ENCODE results near the gene SYT1.
"Not testable (repeated sequence)": the region's sequence is repeated elsewhere in the genome, so short reads cannot be mapped to it uniquely, and the experiment has no call there.

SYT1 gene

GRCh38 chr12:79194595-79194994, 330.0 kb downstream of the SYT1 start:
- H3K4me3 ChIP-seq (ENCODE audit: low read length) = no peak overlapping the region
- no peaks in the 10 kb centered on the region for H3K27me3 ChIP-seq (ENCODE audit: insufficient read depth, low read length)
- no peak overlapping the region for H3K27ac ChIP-seq (ENCODE audit: low read length)
- H3K36me3 ChIP-seq (ENCODE audit: insufficient read depth, low read depth, low read length) = no peaks in the 10 kb centered on the region
- no peaks in the 10 kb centered on the region for H3K9me3 ChIP-seq (ENCODE audit: insufficient read depth, low read depth, low read length)
- H3K9ac ChIP-seq (ENCODE audit: low read depth, low read length) = no peak overlapping the region
- H3K4me1 ChIP-seq (ENCODE audit: insufficient read depth, low read length) = peaks cover 7% of the 10 kb centered on the region

DNA sequence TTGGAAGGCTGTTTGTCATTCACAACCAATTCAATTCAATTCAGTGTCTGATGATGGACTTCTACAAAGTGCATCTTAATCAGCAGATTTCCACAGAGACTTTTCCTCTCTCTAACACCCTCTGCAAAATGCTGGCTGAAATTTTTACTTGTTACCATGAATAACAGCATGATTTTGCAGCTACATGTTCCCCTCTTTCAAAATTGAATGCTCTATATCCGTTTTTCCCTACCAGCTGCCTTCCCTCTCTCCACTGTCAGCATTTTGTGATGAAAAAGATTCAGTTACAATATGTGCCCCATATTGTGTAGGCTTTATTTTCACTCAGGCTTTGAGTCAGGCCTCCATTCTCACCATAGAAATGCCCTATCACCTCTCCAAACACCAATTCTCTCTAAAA, 334.6 kb downstream of the SYT1 start:
- Histone ChIP-seq H3K4me3 (ENCODE audit: low read length) (no peak overlapping the region), H3K4me1 (ENCODE audit: insufficient read depth, low read length) (no peaks in the 10 kb centered on the region), H3K9ac (ENCODE audit: low read depth, low read length) (no peak overlapping the region), H3K9me3 (ENCODE audit: insufficient read depth, low read depth, low read length) (no peaks in the 10 kb centered on the region), H3K27ac (ENCODE audit: low read length) (no peak overlapping the region), H3K36me3 (ENCODE audit: insufficient read depth, low read depth, low read length) (no peaks in the 10 kb centered on the region), H3K27me3 (ENCODE audit: insufficient read depth, low read length) (no peaks in the 10 kb centered on the region)

- H3K36me3 ChIP-seq (ENCODE audit: insufficient read depth, low read depth, low read length) = no peaks in the 10 kb centered on the region
- no peak overlapping the region for H3K4me3 ChIP-seq (ENCODE audit: low read length)
- H3K9me3 ChIP-seq (ENCODE audit: insufficient read depth, low read depth, low read length) = no peaks in the 10 kb centered on the region
- H3K27me3 ChIP-seq (ENCODE audit: insufficient read depth, low read length) = no peaks in the 10 kb centered on the region
- H3K9ac ChIP-seq (ENCODE audit: low read depth, low read length) = no peak overlapping the region
- H3K4me1 ChIP-seq (ENCODE audit: insufficient read depth, low read length) = no peaks in the 10 kb centered on the region
- no peak overlapping the region for H3K27ac ChIP-seq (ENCODE audit: low read length)
These were observed 335.6 kb downstream of the SYT1 start for GRCh38 chr12:79200176-79200575.

- no peaks in the 10 kb centered on the region for H3K4me1 ChIP-seq (ENCODE audit: insufficient read depth, low read length)
- H3K36me3 ChIP-seq (ENCODE audit: insufficient read depth, low read depth, low read length) = no peaks in the 10 kb centered on the region
- no peak overlapping the region for H3K27ac ChIP-seq (ENCODE audit: low read length)
- no peak overlapping the region for H3K4me3 ChIP-seq (ENCODE audit: low read length)
- no peak overlapping the region for H3K9ac ChIP-seq (ENCODE audit: low read depth, low read length)
- no peaks in the 10 kb centered on the region for H3K9me3 ChIP-seq (ENCODE audit: insufficient read depth, low read depth, low read length)
- no peaks in the 10 kb centered on the region for H3K27me3 ChIP-seq (ENCODE audit: insufficient read depth, low read length)
These were observed 338.6 kb downstream of the SYT1 start for GRCh38 chr12:79203058-79203647.

GRCh38 chr12:79206871-79207270, 342.3 kb downstream of the SYT1 start:
- Histone ChIP-seq H3K36me3 (ENCODE audit: insufficient read depth, low read depth, low read length) (no peaks in the 10 kb centered on the region), H3K4me3 (ENCODE audit: low read length) (no peak overlapping the region), H3K4me1 (ENCODE audit: insufficient read depth, low read length) (no peaks in the 10 kb centered on the region), H3K27me3 (ENCODE audit: insufficient read depth, low read length) (no peaks in the 10 kb centered on the region), H3K9ac (ENCODE audit: low read depth, low read length) (no peak overlapping the region), H3K9me3 (ENCODE audit: insufficient read depth, low read depth, low read length) (0 out of 2 replicates have a peak, but pooled peaks cover 2% of the 10 kb centered on the region), H3K27ac (ENCODE audit: low read length) (no peak overlapping the region)

GRCh38 chr12:79210403-79210802, 345.8 kb downstream of the SYT1 start:
- H3K27me3 ChIP-seq (ENCODE audit: insufficient read depth, low read length); H3K4me1 ChIP-seq (ENCODE audit: insufficient read depth, low read length); H3K9ac ChIP-seq (ENCODE audit: low read depth, low read length); H3K9me3 ChIP-seq (ENCODE audit: insufficient read depth, low read depth, low read length); H3K4me3 ChIP-seq (ENCODE audit: low read length); H3K36me3 ChIP-seq (ENCODE audit: insufficient read depth, low read depth, low read length); H3K27ac ChIP-seq (ENCODE audit: low read length): not testable (repeated sequence)

DNA sequence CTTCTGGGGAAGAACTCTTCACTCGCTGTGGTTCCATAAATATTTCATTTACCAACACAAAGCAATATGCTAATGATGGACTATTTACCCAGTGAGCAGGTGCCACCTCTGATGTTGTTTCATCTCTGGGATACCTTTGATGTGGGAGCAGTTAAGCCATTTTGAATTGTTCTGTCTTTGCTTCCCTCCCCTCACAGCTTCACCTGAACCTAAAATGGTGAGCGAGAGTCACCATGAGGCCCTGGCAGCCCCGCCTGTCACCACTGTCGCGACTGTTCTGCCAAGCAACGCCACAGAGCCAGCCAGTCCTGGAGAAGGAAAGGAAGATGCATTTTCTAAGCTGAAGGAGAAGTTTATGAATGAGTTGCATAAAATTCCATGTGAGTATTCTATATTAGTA, 352.7 kb downstream of the SYT1 start:
- H3K4me3 ChIP-seq (ENCODE audit: low read length) = no peak overlapping the region
- H3K27me3 ChIP-seq (ENCODE audit: insufficient read depth, low read length) = no peaks in the 10 kb centered on the region
- H3K4me1 ChIP-seq (ENCODE audit: insufficient read depth, low read length) = no peaks in the 10 kb centered on the region
- H3K36me3 ChIP-seq (ENCODE audit: insufficient read depth, low read depth, low read length) = 0 out of 2 replicates have a peak, but pooled peaks cover 6% of the 10 kb centered on the region
- H3K9me3 ChIP-seq (ENCODE audit: insufficient read depth, low read depth, low read length) = peaks cover 8% of the 10 kb centered on the region
- no peak overlapping the region for H3K27ac ChIP-seq (ENCODE audit: low read length)
- no peak overlapping the region for H3K9ac ChIP-seq (ENCODE audit: low read depth, low read length)

DNA sequence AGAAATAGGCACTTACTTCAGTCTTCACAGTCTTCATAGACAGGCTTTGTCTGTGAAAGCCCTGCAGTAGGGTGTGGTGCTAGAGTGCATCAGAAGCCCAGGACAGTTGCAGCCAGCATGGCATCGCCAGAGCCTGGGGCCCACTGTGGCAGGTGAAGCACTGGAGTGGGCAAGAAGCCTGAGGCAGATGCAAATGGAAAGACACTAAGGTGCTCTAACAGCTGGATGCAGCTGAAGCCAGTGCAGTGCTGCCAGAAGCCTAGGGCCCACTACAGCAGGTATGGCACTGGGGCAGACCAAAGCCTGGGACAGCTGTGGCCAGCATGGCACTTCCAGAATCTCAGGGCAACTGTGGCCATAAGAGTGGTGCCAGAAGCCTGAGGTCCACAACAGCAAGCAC, 358.6 kb downstream of the SYT1 start:
- H3K9ac ChIP-seq (ENCODE audit: low read depth, low read length) = no peak overlapping the region
- H3K27ac ChIP-seq (ENCODE audit: low read length) = no peak overlapping the region
- peaks cover 8% of the 10 kb centered on the region for H3K9me3 ChIP-seq (ENCODE audit: insufficient read depth, low read depth, low read length)
- 0 out of 2 replicates have a peak, but pooled peaks cover 5% of the 10 kb centered on the region for H3K36me3 ChIP-seq (ENCODE audit: insufficient read depth, low read depth, low read length)
- no peak overlapping the region for H3K4me3 ChIP-seq (ENCODE audit: low read length)
- peaks cover 6% of the 10 kb centered on the region; the same call in 1 of the 2 replicates for H3K4me1 ChIP-seq (ENCODE audit: insufficient read depth, low read length)
- no peaks in the 10 kb centered on the region for H3K27me3 ChIP-seq (ENCODE audit: insufficient read depth, low read length)

DNA sequence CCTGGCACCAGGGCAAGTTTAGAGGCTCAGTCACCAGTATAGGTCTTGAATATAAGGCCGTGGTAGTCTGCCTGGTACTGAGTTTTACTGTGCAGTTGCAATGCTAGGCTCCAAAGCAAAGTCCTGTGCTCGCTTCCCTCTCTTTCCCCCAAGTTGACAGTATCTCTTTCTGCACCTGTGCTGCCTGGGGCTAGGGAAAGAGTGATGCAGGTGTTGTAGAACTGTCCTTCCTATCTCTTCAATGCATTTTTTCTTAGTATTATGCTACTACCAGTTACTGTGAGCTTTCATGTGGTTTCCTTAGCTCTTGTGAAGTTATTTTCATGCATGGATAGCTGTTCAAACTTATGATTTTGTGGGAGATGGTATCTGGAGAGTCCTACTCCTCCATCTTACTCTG, 359.2 kb downstream of the SYT1 start:
- peaks cover 8% of the 10 kb centered on the region for H3K9me3 ChIP-seq (ENCODE audit: insufficient read depth, low read depth, low read length)
- H3K36me3 ChIP-seq (ENCODE audit: insufficient read depth, low read depth, low read length) = no peaks in the 10 kb centered on the region
- no peak overlapping the region for H3K27ac ChIP-seq (ENCODE audit: low read length)
- H3K27me3 ChIP-seq (ENCODE audit: insufficient read depth, low read length) = no peaks in the 10 kb centered on the region
- peaks cover 10% of the 10 kb centered on the region; the same call in 1 of the 2 replicates for H3K4me1 ChIP-seq (ENCODE audit: insufficient read depth, low read length)
- H3K4me3 ChIP-seq (ENCODE audit: low read length) = no peak overlapping the region
- no peak overlapping the region for H3K9ac ChIP-seq (ENCODE audit: low read depth, low read length)

GRCh38 chr12:79227091-79227490, 362.5 kb downstream of the SYT1 start:
- peaks cover 14% of the 10 kb centered on the region; the same call in 1 of the 2 replicates for H3K4me1 ChIP-seq (ENCODE audit: insufficient read depth, low read length)
- no peaks in the 10 kb centered on the region for H3K36me3 ChIP-seq (ENCODE audit: insufficient read depth, low read depth, low read length)

DNA sequence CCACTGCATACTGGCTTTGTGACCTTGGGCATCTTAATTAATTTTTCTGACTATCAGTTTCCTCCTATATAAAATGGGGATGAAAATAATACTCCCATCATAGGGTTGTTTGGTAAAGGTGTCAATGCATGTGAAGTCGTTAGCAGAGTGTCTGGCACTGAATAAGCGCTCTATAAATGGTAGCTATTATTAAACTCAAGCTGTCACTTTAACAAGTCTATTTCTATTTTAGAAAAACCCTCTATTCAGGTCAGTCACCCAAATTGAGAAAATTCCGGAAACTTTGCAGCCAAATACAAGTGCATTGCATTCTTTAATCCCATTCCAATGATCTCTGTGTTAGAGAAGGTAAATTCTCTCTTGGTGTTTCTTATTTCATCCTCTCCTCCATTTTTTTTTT, 363.1 kb downstream of the SYT1 start:
- Histone ChIP-seq H3K9ac (ENCODE audit: low read depth, low read length) (no peak overlapping the region), H3K4me3 (ENCODE audit: low read length) (no peak overlapping the region), H3K4me1 (ENCODE audit: insufficient read depth, low read length) (peaks cover 14% of the 10 kb centered on the region; the same call in 1 of the 2 replicates), H3K36me3 (ENCODE audit: insufficient read depth, low read depth, low read length) (no peaks in the 10 kb centered on the region), H3K27ac (ENCODE audit: low read length) (no peak overlapping the region), H3K27me3 (ENCODE audit: insufficient read depth, low read length) (no peaks in the 10 kb centered on the region), H3K9me3 (ENCODE audit: insufficient read depth, low read depth, low read length) (no peaks in the 10 kb centered on the region)

More at GRCh38 chr12:79227091-79227490, 362.5 kb downstream of the SYT1 start:
- Histone ChIP-seq H3K27me3 (ENCODE audit: insufficient read depth, low read length) (no peaks in the 10 kb centered on the region), H3K27ac (ENCODE audit: low read length) (no peak overlapping the region), H3K9me3 (ENCODE audit: insufficient read depth, low read depth, low read length) (no peaks in the 10 kb centered on the region), H3K9ac (ENCODE audit: low read depth, low read length) (no peak overlapping the region), H3K4me3 (ENCODE audit: low read length) (no peak overlapping the region)

GRCh38 chr12:79233341-79233781, 368.8 kb downstream of the SYT1 start:
- H3K27ac ChIP-seq (ENCODE audit: low read length) = no peak overlapping the region
- no peaks in the 10 kb centered on the region for H3K36me3 ChIP-seq (ENCODE audit: insufficient read depth, low read depth, low read length)
- H3K27me3 ChIP-seq (ENCODE audit: insufficient read depth, low read length) = no peaks in the 10 kb centered on the region
- H3K9ac ChIP-seq (ENCODE audit: low read depth, low read length) = no peak overlapping the region
- no peaks in the 10 kb centered on the region for H3K9me3 ChIP-seq (ENCODE audit: insufficient read depth, low read depth, low read length)
- H3K4me1 ChIP-seq (ENCODE audit: insufficient read depth, low read length) = peaks cover 18% of the 10 kb centered on the region; the same call in 1 of the 2 replicates
- no peak overlapping the region for H3K4me3 ChIP-seq (ENCODE audit: low read length)

All from iPS-20b (cell line).